Measurements from ENCODE around the gene OR2T27. TPM values are rescaled to one million over a fixed set of nuclear protein-coding genes. Genes with fewer than 3 reads are reported as not detected.
"Not testable (repeated sequence)": the region's sequence is repeated elsewhere in the genome, so short reads cannot be mapped to it uniquely, and the experiment has no call there.

OR2T27 gene
- total RNA-seq (2014; rRNA removed) (not detected in 2 replicates), Bru-seq, nascent RNA (not detected), BruChase-seq, experiment 1, labeled RNA remaining after a 6-hour chase (not detected), BruChase-seq, experiment 2, labeled RNA remaining after a 2-hour chase (not detected)
- long read RNA-seq = 0 reads

- H3K9me2 ChIP-seq (replicated peaks; ENCODE audit: low read length); H3K36me3 ChIP-seq (ENCODE audit: low read depth, low read length); H3K4me2 ChIP-seq (ENCODE audit: low read length); H3K4me1 ChIP-seq (ENCODE audit: insufficient read depth, low read length); POLR2A ChIA-PET (ENCODE audit: unreplicated experiment); H2AFZ ChIP-seq (ENCODE audit: low read length); ATAC-seq; BruUV-seq (replicated peaks); intact Hi-C loops (cut with micrococcal nuclease); H3K27ac ChIP-seq (ENCODE audit: low read length); H3K79me2 ChIP-seq (ENCODE audit: low read length); H3K9me3 ChIP-seq (ENCODE audit: low read length); H3K9ac ChIP-seq (ENCODE audit: low read length); H3F3A ChIP-seq (ENCODE audit: low read length, unreplicated experiment); H4K20me1 ChIP-seq (ENCODE audit: low read length); CTCF ChIA-PET; H3K4me3 ChIP-seq (ENCODE audit: low read length); DNase-seq: not testable (repeated sequence)
- peaks cover 16% of the 10 kb centered on the region for H3K27me3 ChIP-seq (ENCODE audit: low read length)
Observed at GRCh38 chr1:248655354-248655753, at the start of gene OR2T27. Gene OR2T27 (minus strand): TSS chr1:248655528. CDS start chr1:248650884, 4,644 bp downstream.

- CTCF ChIA-PET = no interaction called here
- DNase-seq = no peak
- H3K9me2 ChIP-seq (replicated peaks; ENCODE audit: low read length) = no peaks in the 10 kb centered on the region
Observed at GRCh38 chr1:248704606-248705005, 49.3 kb upstream of the OR2T27 start.

GRCh38 chr1:248703674-248704073 lies 48.3 kb upstream of the OR2T27 start:
- TF ChIP-seq EZH2phosphoT487 (IDR thresholded peaks at IDR 0.05; ENCODE audit: borderline replicate concordance, low read length) (no peak), EZH2 (IDR thresholded peaks at IDR 0.05; ENCODE audit: low read length, unreplicated experiment) (no peak), CTCF (conservative IDR thresholded peaks at IDR 0.05; ENCODE audit: low read depth, low read length) (peak; percentile 73)
- Histone ChIP-seq H3K4me3 (ENCODE audit: low read length) (no peak overlapping the region), H3F3A (ENCODE audit: low read length, unreplicated experiment) (no peaks in the 10 kb centered on the region), H3K36me3 (ENCODE audit: low read depth, low read length) (no peaks in the 10 kb centered on the region), H4K20me1 (ENCODE audit: low read length) (no peaks in the 10 kb centered on the region), H3K27me3 (ENCODE audit: low read length) (0 out of 2 replicates have a peak, but pooled peaks cover 3% of the 10 kb centered on the region), H3K27ac (ENCODE audit: low read length) (no peak overlapping the region), H3K4me1 (ENCODE audit: insufficient read depth, low read length) (no peaks in the 10 kb centered on the region), H2AFZ (ENCODE audit: low read length) (no peak overlapping the region), H3K9me2 (replicated peaks; ENCODE audit: low read length) (no peaks in the 10 kb centered on the region), H3K4me2 (ENCODE audit: low read length) (no peak overlapping the region), H3K79me2 (ENCODE audit: low read length) (no peaks in the 10 kb centered on the region), H3K9ac (ENCODE audit: low read length) (no peak overlapping the region), H3K9me3 (ENCODE audit: low read length) (0 out of 2 replicates have a peak, but pooled peaks cover 6% of the 10 kb centered on the region)
- CTCF ChIA-PET = interaction anchor here (0.6 to 1.0 kb wide), 5 partner anchors 79 to 220 kb away, joined by 3 to 4 read pairs (median 3); no protein-coding TSS in a partner anchor
- POLR2A ChIA-PET (ENCODE audit: unreplicated experiment) = no interaction called here
- DNase-seq (no peak), ATAC-seq (no peak; the same call in none of the 2 replicates)
- intact Hi-C loops (cut with micrococcal nuclease) = loop anchor here (1.0 to 5.0 kb wide), 2 partner anchors 104 to 119 kb away; no protein-coding TSS in a partner anchor
- BruUV-seq (replicated peaks) = no TSS peak

More at GRCh38 chr1:248704606-248705005, 49.3 kb upstream of the OR2T27 start:
- POLR2A ChIA-PET (ENCODE audit: unreplicated experiment) = no interaction called here
- 0 out of 2 replicates have a peak, but pooled peaks cover 10% of the 10 kb centered on the region for H3K9me3 ChIP-seq (ENCODE audit: low read length)
- no peaks in the 10 kb centered on the region for H3K36me3 ChIP-seq (ENCODE audit: low read depth, low read length)
- H3K79me2 ChIP-seq (ENCODE audit: low read length) = no peaks in the 10 kb centered on the region
- ATAC-seq = no peak
- H3K27me3 ChIP-seq (ENCODE audit: low read length) = 0 out of 2 replicates have a peak, but pooled peaks cover 4% of the 10 kb centered on the region
- H3F3A ChIP-seq (ENCODE audit: low read length, unreplicated experiment) = no peaks in the 10 kb centered on the region
- intact Hi-C loops (cut with micrococcal nuclease) = loop anchor here (5.0 kb wide), 1 partner anchor 118 kb away; no protein-coding TSS in a partner anchor
- no peak overlapping the region for H3K9ac ChIP-seq (ENCODE audit: low read length)
- H4K20me1 ChIP-seq (ENCODE audit: low read length) = no peaks in the 10 kb centered on the region
- no peak overlapping the region for H2AFZ ChIP-seq (ENCODE audit: low read length)
- no peak for TF ChIP-seq EZH2 (IDR thresholded peaks at IDR 0.05; ENCODE audit: low read length, unreplicated experiment)
- TF ChIP-seq CTCF (conservative IDR thresholded peaks at IDR 0.05; ENCODE audit: low read depth, low read length) = no peak
- TF ChIP-seq EZH2phosphoT487 (IDR thresholded peaks at IDR 0.05; ENCODE audit: borderline replicate concordance, low read length) = no peak
- no peak overlapping the region for H3K4me2 ChIP-seq (ENCODE audit: low read length)
- no TSS peak for BruUV-seq (replicated peaks)
- H3K27ac ChIP-seq (ENCODE audit: low read length) = no peak overlapping the region
- H3K4me1 ChIP-seq (ENCODE audit: insufficient read depth, low read length) = no peaks in the 10 kb centered on the region
- no peak overlapping the region for H3K4me3 ChIP-seq (ENCODE audit: low read length)
